GM23338 (cell line): ENCODE results near the gene PEX13.
"Not testable (repeated sequence)": the region's sequence is repeated elsewhere in the genome, so short reads cannot be mapped to it uniquely, and the experiment has no call there.

ENCODE experiments used
- CREB1 ChIP-seq: fragments of 250-450 bp; sonication (Bioruptor Pico); IDR thresholded peaks from 2 replicates; pipeline ENCODE4 v1.5.0; 2020; ENCODE audit warnings: low read depth, mild to moderate bottlenecking, moderate library complexity
- EZH2 ChIP-seq: fragments of 200-600 bp; sonication (generic); IDR thresholded peaks from one replicate; pipeline ENCODE4 v1.8.0; 2017; ENCODE audit warnings: antibody characterized with exemption, mild to moderate bottlenecking, low read depth; ENCODE audit not compliant: unreplicated experiment
- EZH2phosphoT487 ChIP-seq: fragments of 200-600 bp; sonication (generic); IDR thresholded peaks from one replicate; pipeline ENCODE4 v1.8.1; 2018; ENCODE audit warnings: antibody characterized with exemption; ENCODE audit not compliant: unreplicated experiment
- JUNB ChIP-seq: IDR thresholded peaks from one replicate; pipeline ENCODE4 v1.6.1; 2016; ENCODE audit warnings: antibody characterized with exemption; ENCODE audit not compliant: unreplicated experiment
- POLR2AphosphoS5 ChIP-seq: IDR thresholded peaks from 2 replicates; pipeline ENCODE4 v1.6.1; 2016; ENCODE audit warnings: antibody characterized with exemption, low read depth
- ZNF114 ChIP-seq: fragments of 250-450 bp; sonication (Bioruptor Pico); IDR thresholded peaks from 2 replicates; pipeline ENCODE4 v1.5.0; 2020; ENCODE audit warnings: mild to moderate bottlenecking, moderate library complexity
- TF ChIP-seq, protein P1 (sequence below), 2 experiments: fragments of 200-600 bp in 1 of 2; sonication (generic) in 1 of 2; conservative IDR thresholded peaks; 2 replicates each; pipeline versions ENCODE4 v1.5.1 to v1.6.1; 2016 to 2017; ENCODE audit warnings: antibody characterized with exemption in 2 of 2, low read depth in 2 of 2, mild to moderate bottlenecking in 2 of 2, moderate library complexity in 1 of 2
- TF ChIP-seq, protein P2 (sequence below): IDR thresholded peaks from one replicate; pipeline ENCODE4 v1.6.1; 2018; ENCODE audit warnings: antibody characterized with exemption; ENCODE audit not compliant: unreplicated experiment

DNA sequence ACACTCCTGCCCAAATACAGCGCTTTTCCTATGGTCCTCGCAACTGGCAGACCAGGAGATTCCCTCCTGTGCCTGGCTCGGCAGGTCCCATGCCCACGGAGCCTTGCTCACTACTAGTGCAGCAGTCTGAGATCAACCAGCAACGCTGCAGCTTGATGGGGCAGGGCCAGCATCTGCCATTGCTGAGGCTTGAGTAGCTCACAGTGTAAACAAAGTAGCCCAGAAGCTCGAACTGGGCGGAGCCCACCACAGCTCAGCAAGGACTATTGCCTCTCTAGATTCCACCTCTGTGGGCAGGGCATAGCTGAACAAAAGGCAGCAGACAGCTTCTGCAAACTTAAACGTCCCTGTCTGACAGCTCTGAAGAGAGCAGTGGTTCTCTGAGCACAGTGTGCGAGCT, 17.1 kb downstream of the PEX13 start:
- TF ChIP-seq, protein P1, sequence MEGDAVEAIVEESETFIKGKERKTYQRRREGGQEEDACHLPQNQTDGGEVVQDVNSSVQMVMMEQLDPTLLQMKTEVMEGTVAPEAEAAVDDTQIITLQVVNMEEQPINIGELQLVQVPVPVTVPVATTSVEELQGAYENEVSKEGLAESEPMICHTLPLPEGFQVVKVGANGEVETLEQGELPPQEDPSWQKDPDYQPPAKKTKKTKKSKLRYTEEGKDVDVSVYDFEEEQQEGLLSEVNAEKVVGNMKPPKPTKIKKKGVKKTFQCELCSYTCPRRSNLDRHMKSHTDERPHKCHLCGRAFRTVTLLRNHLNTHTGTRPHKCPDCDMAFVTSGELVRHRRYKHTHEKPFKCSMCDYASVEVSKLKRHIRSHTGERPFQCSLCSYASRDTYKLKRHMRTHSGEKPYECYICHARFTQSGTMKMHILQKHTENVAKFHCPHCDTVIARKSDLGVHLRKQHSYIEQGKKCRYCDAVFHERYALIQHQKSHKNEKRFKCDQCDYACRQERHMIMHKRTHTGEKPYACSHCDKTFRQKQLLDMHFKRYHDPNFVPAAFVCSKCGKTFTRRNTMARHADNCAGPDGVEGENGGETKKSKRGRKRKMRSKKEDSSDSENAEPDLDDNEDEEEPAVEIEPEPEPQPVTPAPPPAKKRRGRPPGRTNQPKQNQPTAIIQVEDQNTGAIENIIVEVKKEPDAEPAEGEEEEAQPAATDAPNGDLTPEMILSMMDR (conservative IDR thresholded peaks at IDR 0.05; ENCODE audit: low read depth in 2 of 2) = not testable (repeated sequence)
- not testable (repeated sequence) for TF ChIP-seq EZH2; EZH2phosphoT487; ZNF114 (CRISPR knock-in tag); POLR2AphosphoS5; JUNB; CREB1 (CRISPR knock-in tag)
- TF ChIP-seq, protein P2, sequence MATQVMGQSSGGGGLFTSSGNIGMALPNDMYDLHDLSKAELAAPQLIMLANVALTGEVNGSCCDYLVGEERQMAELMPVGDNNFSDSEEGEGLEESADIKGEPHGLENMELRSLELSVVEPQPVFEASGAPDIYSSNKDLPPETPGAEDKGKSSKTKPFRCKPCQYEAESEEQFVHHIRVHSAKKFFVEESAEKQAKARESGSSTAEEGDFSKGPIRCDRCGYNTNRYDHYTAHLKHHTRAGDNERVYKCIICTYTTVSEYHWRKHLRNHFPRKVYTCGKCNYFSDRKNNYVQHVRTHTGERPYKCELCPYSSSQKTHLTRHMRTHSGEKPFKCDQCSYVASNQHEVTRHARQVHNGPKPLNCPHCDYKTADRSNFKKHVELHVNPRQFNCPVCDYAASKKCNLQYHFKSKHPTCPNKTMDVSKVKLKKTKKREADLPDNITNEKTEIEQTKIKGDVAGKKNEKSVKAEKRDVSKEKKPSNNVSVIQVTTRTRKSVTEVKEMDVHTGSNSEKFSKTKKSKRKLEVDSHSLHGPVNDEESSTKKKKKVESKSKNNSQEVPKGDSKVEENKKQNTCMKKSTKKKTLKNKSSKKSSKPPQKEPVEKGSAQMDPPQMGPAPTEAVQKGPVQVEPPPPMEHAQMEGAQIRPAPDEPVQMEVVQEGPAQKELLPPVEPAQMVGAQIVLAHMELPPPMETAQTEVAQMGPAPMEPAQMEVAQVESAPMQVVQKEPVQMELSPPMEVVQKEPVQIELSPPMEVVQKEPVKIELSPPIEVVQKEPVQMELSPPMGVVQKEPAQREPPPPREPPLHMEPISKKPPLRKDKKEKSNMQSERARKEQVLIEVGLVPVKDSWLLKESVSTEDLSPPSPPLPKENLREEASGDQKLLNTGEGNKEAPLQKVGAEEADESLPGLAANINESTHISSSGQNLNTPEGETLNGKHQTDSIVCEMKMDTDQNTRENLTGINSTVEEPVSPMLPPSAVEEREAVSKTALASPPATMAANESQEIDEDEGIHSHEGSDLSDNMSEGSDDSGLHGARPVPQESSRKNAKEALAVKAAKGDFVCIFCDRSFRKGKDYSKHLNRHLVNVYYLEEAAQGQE = not testable (repeated sequence)
